GM23338 (cell line): Measurements from ENCODE around the gene RHBDD1. TPM values are rescaled to one million over a fixed set of nuclear protein-coding genes. Genes with fewer than 3 reads are reported as not detected.

Source experiments
- ATAC-seq: fragments of 200-7000 bp; cut with Tn5 transposase; 3 replicates; pipeline ENCODE4 v1.9.1; 2020
- DNase-seq: peaks from one replicate; pipeline ENCODE4 v3.0.0-alpha.2; 2015; ENCODE audit warnings: low spot score
- H2AFZ ChIP-seq: fragments of 200-600 bp; sonication (generic); 2 replicates; pipeline ENCODE4 v1.8.0; 2016; ENCODE audit warnings: antibody characterized with exemption, mild to moderate bottlenecking, moderate library complexity
- H3F3A ChIP-seq: fragments of 200-600 bp; sonication (generic); replicated peaks from 2 replicates; pipeline ENCODE4 v1.8.0; 2017; ENCODE audit warnings: antibody characterized with exemption, mixed run types, low read depth
- H3K27ac ChIP-seq: fragments of 200-600 bp; sonication (generic); 2 replicates; pipeline ENCODE4 v1.6.1; 2016; ENCODE audit warnings: low read depth
- H3K27me3 ChIP-seq: fragments of 200-600 bp; sonication (generic); 2 replicates; pipeline ENCODE4 v1.8.0; 2016; ENCODE audit warnings: mild to moderate bottlenecking, mixed run types, moderate library complexity; ENCODE audit not compliant: insufficient read depth
- H3K36me3 ChIP-seq: fragments of 200-600 bp; sonication (generic); 2 replicates; pipeline ENCODE4 v1.8.0; 2016; ENCODE audit warnings: mild to moderate bottlenecking; ENCODE audit not compliant: insufficient read depth
- H3K4me1 ChIP-seq: fragments of 200-600 bp; sonication (generic); 2 replicates; pipeline ENCODE4 v1.8.0; 2016; ENCODE audit warnings: mild to moderate bottlenecking, moderate library complexity; ENCODE audit not compliant: insufficient read depth
- H3K4me2 ChIP-seq: fragments of 200-600 bp; sonication (generic); 2 replicates; pipeline ENCODE4 v1.7.1; 2017; ENCODE audit warnings: mixed run types
- H3K4me3 ChIP-seq: fragments of 200-600 bp; sonication (generic); 2 replicates; pipeline ENCODE4 v1.6.1; 2016; ENCODE audit warnings: mixed run types
- H3K79me2 ChIP-seq: fragments of 200-600 bp; sonication (generic); replicated peaks from 2 replicates; pipeline ENCODE4 v1.8.0; 2017; ENCODE audit warnings: mild to moderate bottlenecking; ENCODE audit not compliant: insufficient read depth
- H3K9me2 ChIP-seq: fragments of 200-600 bp; sonication (generic); 2 replicates; pipeline ENCODE4 v1.8.0; 2017; ENCODE audit not compliant: insufficient read depth
- H4K20me1 ChIP-seq: fragments of 200-600 bp; sonication (generic); replicated peaks from 2 replicates; pipeline ENCODE4 v1.8.0; 2017; ENCODE audit warnings: mild to moderate bottlenecking; ENCODE audit not compliant: insufficient read depth
- H3K27ac Mint-ChIP-seq: 2 replicates; pipeline ENCODE4 v1.8.0; 2020; ENCODE audit warnings: inconsistent platforms, mild to moderate bottlenecking, moderate library complexity, mixed read lengths
- H3K27me3 Mint-ChIP-seq: 3 replicates; pipeline ENCODE4 v1.8.0; 2022; ENCODE audit warnings: low read depth, mild to moderate bottlenecking, moderate library complexity, mixed read lengths, inconsistent platforms; ENCODE audit not compliant: insufficient read depth, poor library complexity
- H3K36me3 Mint-ChIP-seq: 3 replicates; pipeline ENCODE4 v1.8.0; 2021; ENCODE audit warnings: low read depth, mild to moderate bottlenecking, inconsistent platforms, moderate library complexity, mixed read lengths
- H3K4me1 Mint-ChIP-seq: 3 replicates; pipeline ENCODE4 v1.8.0; 2020; ENCODE audit warnings: mild to moderate bottlenecking, inconsistent platforms, mixed read lengths
- H3K4me3 Mint-ChIP-seq: 3 replicates; pipeline ENCODE4 v1.8.0; 2021; ENCODE audit warnings: moderate library complexity, mild to moderate bottlenecking, inconsistent platforms, mixed read lengths
- H3K9me3 Mint-ChIP-seq: 3 replicates; pipeline ENCODE4 v1.8.0; 2020; ENCODE audit warnings: moderate library complexity, mild to moderate bottlenecking, inconsistent platforms, mixed read lengths
- CREB1 ChIP-seq: fragments of 250-450 bp; sonication (Bioruptor Pico); IDR thresholded peaks from 2 replicates; pipeline ENCODE4 v1.5.0; 2020; ENCODE audit warnings: low read depth, mild to moderate bottlenecking, moderate library complexity
- CTCF ChIP-seq, 2 experiments: fragments of 200-600 bp in 1 of 2; sonication (generic) in 1 of 2; conservative IDR thresholded peaks; 2 replicates each; pipeline versions ENCODE4 v1.5.1 to v1.6.1; 2016 to 2017; ENCODE audit warnings: antibody characterized with exemption in 2 of 2, low read depth in 2 of 2, mild to moderate bottlenecking in 2 of 2, moderate library complexity in 1 of 2
- ETS1 ChIP-seq: IDR thresholded peaks from 2 replicates; pipeline ENCODE4 v1.6.1; 2016; ENCODE audit warnings: antibody characterized with exemption
- EZH2 ChIP-seq: fragments of 200-600 bp; sonication (generic); IDR thresholded peaks from one replicate; pipeline ENCODE4 v1.8.0; 2017; ENCODE audit warnings: antibody characterized with exemption, mild to moderate bottlenecking, low read depth; ENCODE audit not compliant: unreplicated experiment
- EZH2phosphoT487 ChIP-seq: fragments of 200-600 bp; sonication (generic); IDR thresholded peaks from one replicate; pipeline ENCODE4 v1.8.1; 2018; ENCODE audit warnings: antibody characterized with exemption; ENCODE audit not compliant: unreplicated experiment
- JUNB ChIP-seq: IDR thresholded peaks from one replicate; pipeline ENCODE4 v1.6.1; 2016; ENCODE audit warnings: antibody characterized with exemption; ENCODE audit not compliant: unreplicated experiment
- NANOG ChIP-seq: IDR thresholded peaks from 2 replicates; pipeline ENCODE4 v1.6.1; 2016; ENCODE audit warnings: antibody characterized with exemption, borderline replicate concordance
- POLR2AphosphoS5 ChIP-seq: IDR thresholded peaks from 2 replicates; pipeline ENCODE4 v1.6.1; 2016; ENCODE audit warnings: antibody characterized with exemption, low read depth
- REST ChIP-seq: IDR thresholded peaks from one replicate; pipeline ENCODE4 v1.6.1; 2018; ENCODE audit warnings: antibody characterized with exemption; ENCODE audit not compliant: unreplicated experiment
- STAT1 ChIP-seq: IDR thresholded peaks from one replicate; pipeline ENCODE4 v1.6.1; 2016; ENCODE audit warnings: antibody characterized with exemption; ENCODE audit not compliant: unreplicated experiment
- ZNF114 ChIP-seq: fragments of 250-450 bp; sonication (Bioruptor Pico); IDR thresholded peaks from 2 replicates; pipeline ENCODE4 v1.5.0; 2020; ENCODE audit warnings: mild to moderate bottlenecking, moderate library complexity
- ZNF331 ChIP-seq: fragments of 250-450 bp; sonication (Bioruptor Pico); IDR thresholded peaks from 2 replicates; pipeline ENCODE4 v1.5.0; 2020; ENCODE audit warnings: low read depth, mild to moderate bottlenecking, moderate library complexity
- ZNF462 ChIP-seq: fragments of 250-450 bp; sonication (Bioruptor Pico); IDR thresholded peaks from 2 replicates; pipeline ENCODE4 v1.5.0; 2020; ENCODE audit warnings: mild to moderate bottlenecking, moderate library complexity
- polyA plus RNA-seq: library from polyadenylated mRNA; unstranded; fragments of >200 nt; fragmentation: Nextera tagmentation; extraction: Ambion mirVana; gene quantifications from 2 replicates; pipeline ENCODE4 v1.2.1, GENCODE V29; 2016
- total RNA-seq: library from RNA; depleted of rRNA; stranded (reverse); fragments of >200 nt; shearing (Covaris generic); gene quantifications from 2 replicates; pipeline ENCODE4 v1.2.3, GENCODE V29; 2014

Gene RHBDD1
- total and polyA plus RNA-seq, 2 experiments from 2014 or later = 7.3 to 13.0 TPM

- peaks cover 2% of the 10 kb centered on the region for H3K27me3 Mint-ChIP-seq
- H3F3A ChIP-seq = no peaks in the 10 kb centered on the region
- ATAC-seq = no peak
- no peaks in the 10 kb centered on the region for H4K20me1 ChIP-seq
- no peak overlapping the region for H3K4me2 ChIP-seq
- no peak overlapping the region for H3K4me3 Mint-ChIP-seq
- no peaks in the 10 kb centered on the region for H3K36me3 Mint-ChIP-seq
- no peak overlapping the region for H3K27ac Mint-ChIP-seq
- H3K36me3 ChIP-seq = no peaks in the 10 kb centered on the region
- no peak overlapping the region for H2AFZ ChIP-seq
- no peaks in the 10 kb centered on the region for H3K27me3 ChIP-seq
- DNase-seq = no peak
- H3K4me1 ChIP-seq = no peaks in the 10 kb centered on the region
- no peaks in the 10 kb centered on the region for H3K9me2 ChIP-seq
- H3K9me3 Mint-ChIP-seq = no peaks in the 10 kb centered on the region
- H3K27ac ChIP-seq = no peak overlapping the region
- peaks cover 4% of the 10 kb centered on the region; the same call in 1 of the 3 replicates for H3K4me1 Mint-ChIP-seq
- no peak for TF ChIP-seq ZNF114
- TF ChIP-seq POLR2AphosphoS5 = no peak
- TF ChIP-seq EZH2 = no peak
- TF ChIP-seq STAT1 = no peak
- TF ChIP-seq ZNF331 = no peak
- TF ChIP-seq ETS1 = no peak
- TF ChIP-seq ZNF462 (CRISPR knock-in tag) = no peak
- TF ChIP-seq EZH2phosphoT487 = no peak
- TF ChIP-seq REST = no peak
- no peak for TF ChIP-seq JUNB
- no peak for TF ChIP-seq CTCF (conservative IDR thresholded peaks at IDR 0.05; ENCODE audit: low read depth in 2 of 2)
- TF ChIP-seq NANOG = no peak
- no peak for TF ChIP-seq CREB1
- H3K4me3 ChIP-seq = no peak overlapping the region
- H3K79me2 ChIP-seq = no peaks in the 10 kb centered on the region
Observed at GRCh38 chr2:227020416-227020815, 184.6 kb downstream of the RHBDD1 start.
